Mesenchymal stem cell (in vitro differentiated cells and primary cell): Measurements from ENCODE around the gene TRAF3.

Experiments used
- DNase-seq: peaks from one replicate; pipeline ENCODE4 v3.0.0-alpha.2; 2013
- H2AFZ ChIP-seq: one replicate; pipeline ENCODE4 v1.6.1; 2013; ENCODE audit warnings: low read depth, mild to moderate bottlenecking, control low read depth, inconsistent platforms, low read length, moderate library complexity
- H2AK5ac ChIP-seq: 2 replicates; pipeline ENCODE4 v1.6.1; 2013; ENCODE audit warnings: low read length, moderate library complexity, mild to moderate bottlenecking, inconsistent platforms; ENCODE audit not compliant: severe bottlenecking
- H2BK120ac ChIP-seq: one replicate; pipeline ENCODE4 v1.6.1; 2013; ENCODE audit warnings: low read depth, mild to moderate bottlenecking, inconsistent platforms, low read length, moderate library complexity
- H2BK12ac ChIP-seq, 2 experiments: one replicate each; pipeline ENCODE4 v1.6.1; 2013; ENCODE audit warnings: inconsistent platforms in 2 of 2, low read length in 2 of 2, mild to moderate bottlenecking in 2 of 2, moderate library complexity in 2 of 2, control low read depth in 1 of 2
- H2BK15ac ChIP-seq: one replicate; pipeline ENCODE4 v1.6.1; 2013; ENCODE audit warnings: mild to moderate bottlenecking, low read depth, inconsistent platforms; ENCODE audit not compliant: poor library complexity, severe bottlenecking
- H2BK5ac ChIP-seq: 2 replicates; pipeline ENCODE4 v1.6.1; 2013; ENCODE audit warnings: low read depth, mild to moderate bottlenecking, low read length, control low read depth, inconsistent platforms; ENCODE audit not compliant: poor library complexity, severe bottlenecking
- H3K14ac ChIP-seq, 2 experiments: one replicate each; pipeline ENCODE4 v1.6.1; 2013; ENCODE audit warnings: inconsistent platforms in 2 of 2, low read length in 2 of 2, control low read depth in 1 of 2, mild to moderate bottlenecking in 1 of 2, moderate library complexity in 1 of 2
- H3K18ac ChIP-seq, 2 experiments: one replicate each; pipeline ENCODE4 v1.6.1; 2013; ENCODE audit warnings: inconsistent platforms in 2 of 2, low read length in 2 of 2, control low read depth in 1 of 2, low read depth in 1 of 2, mild to moderate bottlenecking in 1 of 2
- H3K23ac ChIP-seq, 2 experiments: one replicate each; pipeline ENCODE4 v1.6.1; 2013; ENCODE audit warnings: inconsistent platforms in 2 of 2, low read length in 2 of 2, mild to moderate bottlenecking in 2 of 2, moderate library complexity in 2 of 2, control low read depth in 1 of 2
- H3K27ac ChIP-seq: 2 replicates; pipeline ENCODE4 v1.5.1; 2013; ENCODE audit warnings: mild to moderate bottlenecking, moderate library complexity, low read length, control low read depth, inconsistent platforms; ENCODE audit not compliant: poor library complexity, severe bottlenecking
- H3K27me3 ChIP-seq, 2 experiments: 2 replicates each; pipeline versions ENCODE4 v1.6.1 to v1.7.0; 2013; ENCODE audit warnings: low read length in 2 of 2, mild to moderate bottlenecking in 2 of 2, moderate library complexity in 2 of 2, control low read depth in 1 of 2, inconsistent platforms in 1 of 2; ENCODE audit not compliant: control insufficient read depth in 1 of 2, insufficient read depth in 1 of 2
- H3K36me3 ChIP-seq, 2 experiments: 2 replicates each; pipeline versions ENCODE4 v1.6.1 to v1.7.0; 2013; ENCODE audit warnings: low read length in 2 of 2, control low read depth in 1 of 2, inconsistent platforms in 1 of 2, low read depth in 1 of 2, mild to moderate bottlenecking in 1 of 2; ENCODE audit not compliant: insufficient read depth in 2 of 2, control insufficient read depth in 1 of 2
- H3K4ac ChIP-seq, 2 experiments: one replicate each; pipeline ENCODE4 v1.6.1; 2013; ENCODE audit warnings: inconsistent platforms in 2 of 2, low read length in 2 of 2, mild to moderate bottlenecking in 2 of 2, moderate library complexity in 2 of 2, control low read depth in 1 of 2, low read depth in 1 of 2
- H3K4me1 ChIP-seq: 2 replicates; pipeline ENCODE4 v1.6.1; 2013; ENCODE audit warnings: low read depth, low read length, control low read depth; ENCODE audit not compliant: control insufficient read depth, insufficient read depth
- H3K4me2 ChIP-seq: 2 replicates; pipeline ENCODE4 v1.6.1; 2013; ENCODE audit warnings: low read length, mild to moderate bottlenecking, inconsistent platforms; ENCODE audit not compliant: poor library complexity, severe bottlenecking
- H3K4me3 ChIP-seq, 2 experiments: 2 replicates each; pipeline versions ENCODE4 v1.5.1 to v1.7.0; 2013; ENCODE audit warnings: low read length in 2 of 2, mild to moderate bottlenecking in 2 of 2, control low read depth in 1 of 2, low read depth in 1 of 2; ENCODE audit not compliant: insufficient read depth in 1 of 2
- H3K79me1 ChIP-seq: replicated peaks from 2 replicates; pipeline ENCODE4 v1.6.1; 2013; ENCODE audit warnings: mild to moderate bottlenecking, control low read depth, low read length, inconsistent platforms; ENCODE audit not compliant: poor library complexity, severe bottlenecking
- H3K9ac ChIP-seq: 2 replicates; pipeline ENCODE4 v1.7.0; 2013; ENCODE audit warnings: mild to moderate bottlenecking, low read length, moderate library complexity
- H3K9me3 ChIP-seq: 2 replicates; pipeline ENCODE4 v1.7.0; 2013; ENCODE audit warnings: mild to moderate bottlenecking, low read length; ENCODE audit not compliant: control insufficient read depth
- H4K8ac ChIP-seq: one replicate; pipeline ENCODE4 v1.6.1; 2013; ENCODE audit warnings: inconsistent platforms, mild to moderate bottlenecking, low read length, moderate library complexity
- H4K91ac ChIP-seq: one replicate; pipeline ENCODE4 v1.6.1; 2013; ENCODE audit warnings: mild to moderate bottlenecking, low read length, inconsistent platforms
- WGBS: methylation state at CpG from one replicate; pipeline ENCODE4 v1.1.7; 2013; ENCODE audit warnings: mixed read lengths; 5-methylcytosine and 5-hydroxymethylcytosine counted together

The TRAF3 gene

DNA sequence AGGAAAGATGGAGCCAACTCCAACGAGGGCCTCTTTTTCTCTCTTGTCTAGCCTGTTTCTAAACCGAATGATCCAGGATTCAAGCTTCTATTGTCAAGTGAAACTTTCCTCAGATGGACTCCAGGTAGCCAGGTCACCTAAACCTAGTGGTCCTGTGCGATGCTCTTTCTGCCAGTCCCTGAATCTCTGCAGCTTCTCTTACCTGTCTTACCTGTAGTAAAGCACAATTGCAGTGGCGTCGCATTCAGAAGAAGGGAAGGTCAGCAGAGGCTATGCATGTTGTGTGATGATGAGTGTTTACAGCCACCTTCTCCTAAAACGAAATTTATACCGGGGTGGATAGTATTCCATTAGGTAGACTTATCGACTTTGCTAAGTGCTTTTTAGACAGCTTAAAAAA is 47.4 kb upstream of the TRAF3 start:
- Histone ChIP-seq H3K23ac (no peak overlapping the region), H3K18ac (no peak overlapping the region), H3K27ac (no peak overlapping the region), H2BK120ac (no peak overlapping the region), H2BK5ac (no peak overlapping the region), H3K27me3 (no peaks in the 10 kb centered on the region), H3K4me1 (peaks cover 2% of the 10 kb centered on the region), H3K36me3 (peaks cover 53 to 60% of the 10 kb centered on the region in 2 experiments), H3K14ac (no peak overlapping the region), H3K4ac (no peak overlapping the region), H4K8ac (no peak overlapping the region), H3K4me3 (no peak overlapping the region), H2AK5ac (no peak overlapping the region), H2BK12ac (no peak overlapping the region), H4K91ac (no peak overlapping the region), H2AFZ (no peak overlapping the region), H3K4me2 (no peak overlapping the region), H2BK15ac (no peak overlapping the region), H3K79me1 (peaks cover 5% of the 10 kb centered on the region), H3K9ac (no peak overlapping the region), H3K9me3 (no peaks in the 10 kb centered on the region)
- WGBS = 98% methylated on average over 8 of the region's 8 CpGs
- DNase-seq = no peak

- Histone ChIP-seq H3K79me1 (peaks cover 5% of the 10 kb centered on the region), H3K9me3 (no peaks in the 10 kb centered on the region), H3K4ac (no peak overlapping the region), H4K8ac (no peak overlapping the region), H2AFZ (no peak overlapping the region), H3K14ac (no peak overlapping the region), H2BK5ac (no peak overlapping the region), H3K9ac (no peak overlapping the region), H2BK15ac (no peak overlapping the region), H2AK5ac (no peak overlapping the region), H2BK12ac (no peak overlapping the region), H4K91ac (no peak overlapping the region), H3K27me3 (no peaks in the 10 kb centered on the region), H3K27ac (no peak overlapping the region), H3K18ac (no peak overlapping the region), H2BK120ac (no peak overlapping the region), H3K36me3 (peaks cover 44 to 54% of the 10 kb centered on the region in 2 experiments), H3K23ac (no peak overlapping the region), H3K4me2 (no peak overlapping the region), H3K4me3 (no peak overlapping the region), H3K4me1 (peaks cover 2% of the 10 kb centered on the region)
- 98% methylated on average over 14 of the region's 15 CpGs for WGBS
- DNase-seq = no peak
Observed at GRCh38 chr14:102731101-102731870, 46.0 kb upstream of the TRAF3 start.

DNA sequence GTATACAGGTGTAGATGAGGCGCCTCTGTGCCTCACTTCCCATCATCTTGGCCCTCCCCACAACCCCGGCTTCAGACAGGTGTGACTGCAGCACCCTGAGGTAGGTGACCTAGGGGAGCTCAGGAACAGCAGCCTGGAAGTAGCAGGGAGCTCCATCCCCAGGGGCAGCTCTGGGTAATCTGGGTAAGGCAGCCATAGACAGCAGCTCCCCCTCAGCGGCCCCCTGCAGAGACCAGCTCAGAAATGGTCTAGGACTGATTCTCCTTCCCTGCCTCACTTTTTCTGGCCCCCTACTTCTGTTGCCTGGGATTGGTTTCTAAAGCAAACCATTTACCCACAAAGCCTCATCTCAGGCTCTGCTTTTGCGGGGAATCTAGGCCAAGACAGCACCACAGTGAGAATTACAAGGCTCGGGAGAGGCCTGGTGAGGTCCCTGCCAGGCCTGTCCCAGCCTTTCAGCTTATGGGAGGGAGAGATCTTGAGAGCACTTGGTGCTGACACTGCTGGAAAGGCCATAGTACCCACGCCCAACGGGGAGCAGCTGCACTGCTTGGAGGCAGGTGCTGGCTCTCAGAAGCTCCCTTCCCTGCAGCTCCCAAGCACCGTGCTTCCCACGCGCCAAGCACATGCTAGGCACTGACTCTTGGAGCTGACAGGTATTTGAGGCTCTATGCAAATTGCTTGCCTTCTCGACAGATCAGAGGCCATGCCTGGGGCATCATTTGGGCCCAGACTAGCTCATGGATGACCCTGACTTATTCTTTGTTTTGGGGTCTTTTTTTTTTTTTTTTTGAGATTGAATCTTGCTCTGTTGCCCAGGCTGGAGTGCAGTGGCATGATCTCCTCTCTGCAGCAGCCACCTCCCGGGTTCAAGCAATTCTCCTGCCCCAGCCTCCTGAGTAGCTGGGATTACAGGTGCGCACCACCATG is 45.1 kb upstream of the TRAF3 start:
- Histone ChIP-seq H3K27ac (no peak overlapping the region), H4K91ac (no peak overlapping the region), H3K18ac (no peak overlapping the region), H3K9me3 (no peaks in the 10 kb centered on the region), H3K4me2 (no peak overlapping the region), H3K14ac (no peak overlapping the region), H3K4ac (no peak overlapping the region), H3K79me1 (peaks cover 5% of the 10 kb centered on the region), H3K27me3 (no peaks in the 10 kb centered on the region), H3K4me1 (peaks cover 2% of the 10 kb centered on the region), H2BK15ac (no peak overlapping the region), H3K36me3 (peaks cover 45 to 52% of the 10 kb centered on the region in 2 experiments), H2AFZ (no peak overlapping the region), H3K9ac (no peak overlapping the region), H4K8ac (no peak overlapping the region), H3K23ac (no peak overlapping the region), H2BK12ac (no peak overlapping the region), H2BK5ac (no peak overlapping the region), H2BK120ac (no peak overlapping the region), H2AK5ac (no peak overlapping the region), H3K4me3 (no peak overlapping the region)
- 90% methylated on average over 13 of the region's 13 CpGs for whole genome bisulfite sequencing
- DNase-seq = no peak

DNA sequence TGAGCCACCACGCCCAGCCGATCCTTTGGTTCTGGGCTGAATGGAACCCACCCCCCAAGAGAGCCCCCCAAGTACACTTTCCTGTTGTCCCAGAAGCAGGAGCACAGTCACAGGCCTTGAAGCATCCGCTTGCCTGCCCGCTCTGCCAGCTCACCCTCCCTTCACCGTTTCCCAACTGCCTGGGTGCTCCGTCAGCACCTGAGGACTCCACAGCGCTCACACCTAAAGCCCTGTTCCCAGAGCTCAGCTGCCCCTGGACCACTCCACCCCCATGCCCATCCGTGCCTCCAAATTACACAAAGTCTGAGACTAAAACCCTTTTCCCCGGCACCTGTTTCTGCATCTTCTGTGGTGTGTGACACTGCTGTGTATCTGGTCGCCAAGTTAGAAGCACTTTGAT is 44.3 kb upstream of the TRAF3 start:
- Histone ChIP-seq H3K9ac (no peak overlapping the region), H3K4me2 (no peak overlapping the region), H2AFZ (no peak overlapping the region), H4K8ac (no peak overlapping the region), H2BK5ac (no peak overlapping the region), H2BK120ac (no peak overlapping the region), H3K4me3 (no peak overlapping the region), H3K14ac (no peak overlapping the region), H4K91ac (no peak overlapping the region), H3K27ac (no peak overlapping the region), H3K18ac (no peak overlapping the region), H2BK12ac (no peak overlapping the region), H3K36me3 (peaks cover 44 to 47% of the 10 kb centered on the region in 2 experiments), H3K9me3 (no peaks in the 10 kb centered on the region), H2AK5ac (no peak overlapping the region), H3K4ac (no peak overlapping the region), H3K27me3 (no peaks in the 10 kb centered on the region), H3K23ac (no peak overlapping the region), H3K4me1 (peaks cover 2% of the 10 kb centered on the region), H3K79me1 (peaks cover 5% of the 10 kb centered on the region), H2BK15ac (no peak overlapping the region)
- WGBS = 98% methylated on average over 10 of the region's 10 CpGs
- DNase-seq = no peak
